HK-2 (cell line): Measurements from ENCODE around the gene ANKS3.

Experiments used
- DNase-seq: peaks from one replicate; pipeline ENCODE4 v3.0.0-alpha.2; 2018; ENCODE audit not compliant: unreplicated experiment

The ANKS3 gene

DNA sequence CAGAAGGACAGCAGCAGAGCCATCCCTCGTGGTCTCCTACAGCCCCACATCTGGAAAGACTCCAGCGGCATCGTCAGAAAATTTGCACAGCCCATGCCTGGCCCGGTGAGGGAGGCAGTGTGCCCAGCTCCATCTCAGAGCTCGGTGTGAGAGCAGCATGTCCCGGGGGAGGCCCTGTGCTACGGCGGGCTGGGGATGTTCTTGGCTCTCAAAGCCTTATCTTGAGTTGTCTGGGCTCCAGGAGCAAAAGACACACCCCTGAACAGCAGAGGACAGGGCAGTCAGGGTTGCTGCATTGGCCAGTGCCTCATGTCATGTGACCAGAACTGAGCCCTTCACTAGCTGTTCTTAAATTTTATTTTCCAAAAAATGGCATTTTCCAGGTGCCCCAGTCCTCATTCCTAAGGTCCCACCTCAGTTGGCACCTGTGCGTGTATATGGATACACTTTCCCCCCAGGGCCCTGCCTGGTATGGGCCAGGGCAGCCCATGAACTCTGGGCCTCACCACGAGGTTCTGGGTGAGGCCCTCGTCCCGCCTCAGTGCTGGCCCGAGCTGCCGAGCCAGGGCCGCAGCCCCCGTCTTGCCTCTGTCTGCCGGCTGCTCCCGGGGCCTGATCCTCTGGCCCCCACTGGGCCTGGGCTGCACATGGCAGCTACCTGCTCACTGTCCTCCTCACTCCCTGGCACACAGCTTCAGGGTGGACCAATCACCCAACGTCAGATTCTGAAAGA is 37.7 kb downstream of the ANKS3 start:
- no peak for DNase-seq

DNA sequence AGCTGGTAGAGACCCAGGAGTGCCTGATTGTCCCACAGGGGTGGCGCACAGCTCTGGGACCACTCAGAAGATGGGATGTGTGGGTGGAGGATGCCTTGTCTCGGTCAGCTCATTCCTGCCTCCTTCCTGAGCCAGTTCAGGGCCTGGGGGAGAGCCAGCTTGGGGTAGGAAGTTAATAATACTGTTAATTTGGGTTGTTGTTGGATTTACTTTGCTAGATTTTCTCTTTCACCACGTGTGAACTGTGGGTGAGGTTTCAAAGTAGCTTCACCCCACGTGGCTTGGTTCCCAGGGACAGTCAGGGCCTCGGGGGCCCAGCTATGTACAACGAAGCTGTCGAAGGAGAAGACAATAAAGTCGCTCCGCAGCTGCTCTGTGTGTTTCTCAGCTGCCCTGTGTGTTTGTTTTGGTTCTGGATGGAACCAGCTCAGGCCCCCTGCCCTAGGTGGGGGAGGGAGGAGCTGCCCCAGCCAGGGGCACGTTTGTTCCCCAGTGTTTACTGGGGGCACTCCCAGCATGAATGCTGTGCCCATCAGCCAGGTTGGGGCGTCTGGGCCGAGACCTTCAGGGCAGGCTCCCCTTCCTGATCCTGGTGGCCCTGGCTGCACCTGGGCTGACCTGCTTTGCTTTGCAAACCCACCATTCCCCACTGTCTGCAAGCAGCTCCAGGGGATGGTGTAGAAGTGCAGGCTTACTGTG is 38.4 kb downstream of the ANKS3 start:
- no peak for DNase-seq

DNA sequence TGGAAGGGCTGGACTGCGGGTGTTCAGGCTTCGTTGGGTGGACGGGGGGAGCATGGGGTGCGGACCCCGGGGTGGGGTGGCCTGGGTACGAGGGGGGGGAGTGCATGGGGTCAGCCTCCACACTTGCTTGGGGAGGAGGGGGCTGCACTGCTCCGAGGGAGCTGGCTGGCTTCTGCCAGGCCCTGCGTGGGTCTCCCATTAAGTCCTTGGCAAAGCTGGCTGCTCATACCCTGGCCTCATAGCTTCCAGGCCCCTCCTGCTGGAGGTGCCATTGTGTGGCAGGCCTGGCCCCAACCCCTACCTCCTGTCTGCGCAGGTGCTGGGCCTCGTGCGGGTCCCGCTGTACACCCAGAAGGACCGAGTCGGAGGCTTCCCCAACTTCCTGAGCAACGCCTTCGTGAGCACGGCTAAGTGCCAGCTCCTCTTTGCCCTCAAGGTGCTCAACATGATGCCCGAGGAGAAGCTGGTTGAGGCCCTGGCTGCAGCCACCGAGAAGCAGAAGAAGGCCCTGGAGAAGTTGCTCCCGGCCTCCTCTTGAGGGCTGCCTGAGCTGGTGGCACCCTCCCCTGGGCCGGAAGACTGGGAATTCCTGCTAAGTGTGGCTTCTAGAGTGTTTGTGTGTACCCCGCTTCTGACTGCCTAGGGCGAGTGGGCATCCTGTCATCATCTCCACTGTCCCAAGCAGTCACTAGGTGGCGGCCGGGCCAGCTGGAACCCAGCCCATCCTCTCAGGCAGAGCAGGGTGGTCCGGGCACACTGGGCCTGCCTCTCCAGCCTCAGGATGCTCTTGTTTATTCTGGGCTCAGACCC is 39.2 kb downstream of the ANKS3 start:
- no peak for DNase-seq

DNA sequence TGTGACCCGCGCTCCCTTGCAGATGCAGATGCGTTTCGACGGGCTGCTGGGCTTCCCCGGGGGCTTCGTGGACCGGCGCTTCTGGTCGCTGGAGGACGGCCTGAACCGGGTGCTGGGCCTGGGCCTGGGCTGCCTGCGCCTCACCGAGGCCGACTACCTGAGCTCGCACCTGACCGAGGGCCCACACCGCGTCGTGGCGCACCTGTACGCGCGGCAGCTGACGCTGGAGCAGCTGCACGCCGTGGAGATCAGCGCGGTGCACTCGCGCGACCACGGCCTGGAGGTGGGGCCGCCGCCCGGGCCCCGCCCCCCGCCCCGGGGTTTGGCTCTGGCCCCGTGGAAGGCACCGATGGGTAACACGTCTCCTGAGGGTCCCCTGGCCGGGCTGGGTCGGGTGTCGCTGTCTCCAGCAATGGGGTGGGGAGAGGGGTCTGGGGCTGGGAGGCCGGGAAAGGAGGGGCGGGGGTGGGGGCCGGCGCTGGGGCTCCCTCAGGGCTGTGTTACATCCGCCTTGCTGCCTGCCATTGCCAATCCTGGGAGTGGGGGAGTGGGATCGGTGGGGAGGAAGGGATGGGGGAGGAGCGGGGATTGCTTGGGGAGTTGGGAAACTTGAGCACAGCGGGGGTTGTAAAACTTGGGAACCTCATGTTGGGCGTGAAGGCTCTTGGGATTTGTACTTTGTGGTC is 40.0 kb downstream of the ANKS3 start:
- DNase-seq = no peak

DNA sequence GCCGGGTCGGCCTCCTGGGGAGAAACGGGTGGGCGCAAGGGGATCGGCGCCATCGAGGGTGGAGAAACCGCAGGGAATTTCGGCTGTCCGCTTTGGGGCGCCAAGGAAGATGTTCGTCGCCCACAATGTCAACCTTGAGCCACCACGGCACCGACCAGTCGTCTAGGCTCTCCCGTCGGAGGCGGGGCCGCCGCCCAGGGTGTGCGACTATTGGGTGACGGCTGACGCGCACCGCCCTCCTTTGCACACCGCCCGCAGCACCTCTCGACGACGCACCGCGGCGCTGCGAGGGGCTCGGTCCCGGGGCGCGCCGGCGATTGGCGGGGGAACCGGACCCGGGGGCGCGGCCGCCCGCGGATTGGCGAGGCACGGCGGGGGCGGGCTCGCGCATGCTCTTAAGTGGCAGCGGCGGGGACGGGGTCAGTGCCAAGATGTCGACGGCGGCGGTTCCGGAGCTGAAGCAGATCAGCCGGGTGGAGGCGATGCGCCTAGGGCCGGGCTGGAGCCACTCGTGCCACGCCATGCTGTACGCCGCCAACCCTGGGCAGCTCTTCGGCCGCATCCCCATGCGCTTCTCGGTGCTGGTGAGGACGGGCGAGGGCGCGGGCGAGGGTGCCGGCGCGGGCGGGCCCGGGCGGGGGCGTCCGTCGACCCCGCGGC is 40.6 kb downstream of the ANKS3 start, which contains the start of gene NUDT16L1:
Gene NUDT16L1 (plus strand): TSS at position 267 of the 660 bp plus-strand sequence. CDS start 165 bp downstream, at position 432.
- peak; percentile 90 for DNase-seq

DNA sequence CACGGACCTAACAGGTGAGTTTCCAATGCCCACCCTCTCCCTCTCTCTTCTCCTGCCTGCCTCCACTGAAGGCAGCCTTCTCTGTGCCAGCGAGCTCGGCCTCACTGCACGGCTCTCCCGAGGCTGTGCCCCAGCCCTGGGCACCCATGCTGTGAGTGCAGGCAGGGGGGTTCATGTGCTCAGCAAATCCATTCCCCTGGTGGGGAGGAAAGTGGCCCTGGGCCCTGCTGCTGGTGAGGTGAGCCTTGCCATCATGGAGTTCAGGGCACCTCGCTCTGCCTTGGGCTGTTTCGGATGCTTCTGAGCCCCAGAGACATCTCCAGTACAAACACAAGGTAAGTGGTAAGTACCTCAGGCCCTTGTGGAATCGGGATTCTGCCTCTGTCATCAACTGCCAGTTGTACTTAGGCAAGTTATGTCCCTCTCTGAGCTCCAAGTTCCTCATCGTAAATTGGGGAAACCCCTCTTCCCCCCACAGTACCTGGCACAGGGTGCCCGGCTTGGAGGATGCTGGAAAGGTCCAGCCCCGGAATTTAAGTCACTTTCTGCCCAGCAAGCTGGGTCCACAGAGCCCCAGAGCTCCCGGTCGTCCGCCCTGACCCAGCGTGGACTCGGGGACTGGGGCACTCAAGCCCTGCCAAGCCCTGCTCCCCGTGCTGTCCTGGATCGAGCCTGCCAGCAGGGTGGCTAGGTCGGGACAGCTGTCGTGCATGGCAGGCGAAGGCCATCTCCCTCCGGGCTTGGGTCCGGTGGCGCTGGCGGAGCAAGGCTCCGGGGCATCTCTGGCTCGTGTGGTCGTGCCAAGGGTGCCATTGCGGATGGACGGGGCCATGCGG is 41.4 kb downstream of the ANKS3 start:
- DNase-seq = no peak

DNA sequence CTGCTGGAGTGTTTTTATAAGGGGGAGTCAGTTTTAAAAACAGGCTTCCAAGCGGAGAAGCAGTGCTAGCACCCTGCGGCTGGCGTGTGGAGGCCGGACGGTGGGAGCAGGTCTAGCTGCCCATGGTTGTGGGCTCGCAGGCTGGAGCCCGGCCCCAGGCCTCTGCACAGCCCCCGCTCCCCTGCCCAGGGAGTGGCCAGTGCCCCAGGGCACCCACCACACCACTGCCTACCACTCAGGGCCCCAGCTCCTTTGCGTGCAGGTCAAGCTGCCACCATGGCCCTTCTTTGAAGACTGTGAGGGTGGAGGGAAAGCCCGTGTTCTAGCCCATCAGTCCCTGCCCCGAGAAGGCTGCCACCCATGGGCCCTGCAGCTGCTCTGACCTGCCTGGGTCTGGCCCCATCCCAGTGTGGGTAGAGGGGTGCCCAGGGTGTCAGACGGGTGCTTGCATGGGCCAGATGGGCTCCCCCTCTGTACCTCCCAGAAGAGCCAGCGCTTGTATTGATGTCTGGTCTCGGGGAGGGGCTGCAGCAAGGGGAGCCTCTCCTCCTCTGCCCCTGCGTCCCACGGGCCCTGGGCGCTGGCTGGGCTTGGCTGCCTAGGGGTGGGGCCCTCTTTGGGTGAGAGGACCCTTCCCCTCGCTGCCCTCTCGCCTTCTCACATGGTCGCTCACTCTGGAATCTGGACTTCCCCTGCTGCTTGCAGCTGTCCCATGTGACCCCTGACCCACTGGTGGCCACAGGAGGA is 42.2 kb downstream of the ANKS3 start:
- no peak for DNase-seq

DNA sequence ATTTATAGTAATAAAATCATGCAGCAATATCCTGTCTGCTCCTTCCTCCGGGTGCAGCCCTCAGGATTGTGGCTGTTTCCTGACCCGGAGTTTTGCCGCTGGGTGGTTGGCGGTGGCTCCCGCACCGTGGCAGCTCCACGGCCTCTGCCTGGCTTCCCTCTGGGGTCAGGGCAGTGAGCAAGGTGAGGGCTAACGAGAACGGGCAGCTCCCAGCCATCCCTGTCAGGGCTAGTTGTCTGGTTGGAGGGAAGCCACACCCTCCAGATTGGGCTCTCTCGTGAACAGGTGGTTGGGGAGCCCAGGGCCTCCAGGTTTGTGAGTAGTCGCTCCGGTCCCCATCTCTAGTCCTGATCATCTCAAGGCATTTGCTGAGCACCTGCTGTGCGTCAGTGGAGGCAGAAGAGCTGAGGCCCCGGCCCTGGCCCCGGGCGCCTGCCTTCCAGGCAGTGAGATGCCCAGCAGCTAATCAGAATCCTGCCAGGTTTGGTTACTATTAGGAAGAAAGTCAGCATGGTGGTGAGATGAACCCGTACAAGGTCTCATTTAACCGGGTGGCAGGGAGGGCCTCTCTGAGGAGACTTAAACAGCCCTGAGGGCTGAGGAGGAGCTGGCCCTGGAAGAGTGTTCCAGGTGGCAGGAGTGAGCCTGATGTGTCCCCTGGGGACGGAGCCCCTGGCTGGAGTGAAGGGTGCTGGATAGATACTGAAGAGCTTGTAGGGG is 43.0 kb downstream of the ANKS3 start:
- no peak for DNase-seq

DNA sequence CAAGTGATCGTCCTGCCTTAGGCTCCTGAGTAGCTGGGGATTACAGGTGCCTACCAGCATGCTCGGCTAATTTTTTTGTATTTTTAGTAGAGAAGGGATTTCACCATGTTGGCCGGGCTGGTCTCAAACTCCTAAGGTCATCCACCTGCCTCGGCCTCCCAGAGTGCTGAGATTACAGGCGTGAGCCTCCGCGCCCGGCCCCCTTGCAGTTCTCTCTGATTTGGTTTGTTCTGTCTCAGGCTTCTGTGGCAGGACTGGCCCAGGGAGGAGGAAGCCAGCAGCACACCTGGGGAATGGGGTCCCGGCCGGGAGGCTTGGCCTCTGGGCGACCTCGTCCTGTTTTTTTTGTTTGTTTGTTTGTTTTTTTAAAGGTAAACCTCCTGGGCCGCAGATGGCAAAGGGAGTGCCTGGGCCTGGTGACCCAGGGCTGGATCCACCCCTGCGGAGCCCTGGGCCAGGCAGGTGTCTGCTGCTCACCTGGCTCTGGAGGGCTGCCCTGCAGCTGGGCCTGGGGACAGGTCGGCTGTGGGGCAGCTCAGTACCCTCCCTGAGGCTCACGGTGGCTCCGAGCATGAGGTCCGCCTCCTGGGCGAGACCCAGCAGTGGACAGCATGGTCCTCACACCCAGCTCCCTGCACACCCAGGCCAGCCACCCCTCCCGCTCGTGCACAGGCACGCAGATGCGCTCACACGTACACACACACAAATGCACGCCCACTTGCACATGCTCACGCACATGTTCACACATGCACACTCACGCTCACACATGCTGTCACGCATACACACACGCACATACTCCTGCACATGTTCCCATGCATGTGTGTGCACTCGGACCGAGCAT is 44.0 kb downstream of the ANKS3 start:
- no peak for DNase-seq

DNA sequence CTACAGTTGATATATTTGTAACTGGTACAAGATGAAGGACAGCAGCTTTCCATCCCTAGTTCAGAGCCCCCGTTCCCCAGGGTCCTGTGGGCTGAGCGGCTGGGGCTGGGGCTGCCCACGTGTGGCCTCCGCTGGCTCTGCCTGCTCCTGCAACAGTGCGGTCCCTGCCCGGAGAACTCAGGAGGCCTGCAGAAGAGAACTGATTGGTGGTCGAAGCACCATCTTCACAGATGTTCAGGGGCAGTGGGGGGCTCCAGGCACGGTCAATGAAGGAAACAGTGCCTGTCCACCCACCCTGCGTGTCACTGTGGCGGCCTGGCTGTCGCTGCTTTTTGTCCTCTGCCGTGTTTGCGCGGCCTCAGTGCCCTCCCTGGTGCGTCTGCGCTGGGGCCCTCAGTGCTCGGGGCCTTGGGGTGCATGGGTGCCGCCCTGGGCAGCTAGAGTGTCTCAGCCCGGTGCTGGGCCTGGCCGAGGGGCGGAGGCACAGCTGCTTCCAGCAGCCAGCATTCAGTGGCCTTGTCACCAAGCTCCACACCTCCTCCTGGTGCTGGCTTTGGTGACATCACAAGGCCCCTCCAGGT is 44.9 kb downstream of the ANKS3 start:
- no peak for DNase-seq

DNA sequence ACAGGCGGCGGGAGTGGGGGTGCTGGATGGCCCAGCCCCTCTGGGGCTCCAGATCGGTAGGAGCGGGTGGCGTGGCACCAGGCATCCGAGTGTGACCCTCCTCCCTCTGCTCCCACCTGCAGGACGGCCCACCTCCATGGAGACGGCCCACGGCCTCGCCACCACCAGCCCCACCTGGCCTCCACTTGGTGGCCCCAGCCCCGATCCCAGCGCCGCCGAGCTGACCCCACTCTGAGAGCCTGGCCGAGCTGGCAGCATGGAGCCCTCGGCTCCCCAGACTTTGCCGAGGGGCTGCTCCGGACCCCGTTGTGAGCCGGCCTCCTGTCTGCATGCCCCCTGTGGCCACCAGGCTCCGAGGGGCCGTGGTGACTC is 45.4 kb downstream of the ANKS3 start:
- no peak for DNase-seq

DNA sequence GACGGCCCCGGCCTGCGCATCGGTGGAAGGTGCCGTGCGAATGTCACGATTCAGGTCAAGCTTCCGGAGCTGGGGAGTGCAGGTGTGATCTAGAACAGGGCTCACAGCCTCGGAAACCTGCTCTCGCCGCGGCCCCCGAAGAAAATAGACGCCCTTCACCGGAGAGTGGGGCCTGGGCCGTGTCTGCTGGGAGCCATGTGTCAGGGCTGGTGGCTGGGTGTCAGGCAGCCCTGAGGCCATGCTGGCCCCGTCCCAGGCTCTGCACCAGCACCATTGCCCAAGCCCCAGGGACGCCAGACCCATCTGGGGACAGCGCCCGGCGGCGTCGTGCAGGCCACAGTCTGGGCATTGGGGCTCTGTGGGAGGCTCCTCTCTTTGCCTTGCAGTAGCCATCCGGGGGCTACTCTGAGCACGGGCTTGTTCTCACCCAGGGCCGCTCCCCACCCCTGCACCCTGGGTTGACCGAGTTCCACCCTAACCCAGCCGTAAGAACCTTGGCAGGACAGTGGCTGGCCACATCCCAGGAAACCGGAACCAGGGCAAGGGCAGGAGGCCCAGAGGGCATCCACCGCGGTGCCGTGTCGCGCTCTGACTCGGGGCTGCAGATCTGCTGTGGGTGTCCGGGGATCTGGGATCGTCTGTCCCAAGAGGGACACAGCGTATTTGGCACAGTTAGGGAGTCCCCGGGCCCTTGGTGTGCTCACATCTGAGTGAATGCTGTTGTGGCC is 46.0 kb downstream of the ANKS3 start:
- DNase-seq = no peak

DNA sequence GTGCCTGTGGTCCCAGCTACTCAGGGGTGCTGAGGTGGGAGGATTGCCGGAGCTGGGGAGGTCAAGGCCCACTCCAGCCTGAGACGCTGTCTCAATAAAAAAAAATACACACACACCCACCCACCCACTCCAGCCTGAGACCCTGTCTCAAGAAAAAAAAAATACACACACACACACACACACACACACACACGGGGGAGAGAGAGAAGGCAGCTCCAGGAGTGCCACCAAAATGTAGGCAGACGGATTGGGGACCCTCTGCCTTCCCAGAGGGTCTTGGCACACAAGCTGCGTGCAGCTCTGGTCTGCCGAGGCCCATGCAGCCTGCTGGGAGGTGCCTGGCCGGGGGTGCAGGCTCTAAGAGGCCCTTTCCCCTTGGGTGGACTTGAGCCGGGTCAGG is 46.7 kb downstream of the ANKS3 start:
- DNase-seq = no peak

DNA sequence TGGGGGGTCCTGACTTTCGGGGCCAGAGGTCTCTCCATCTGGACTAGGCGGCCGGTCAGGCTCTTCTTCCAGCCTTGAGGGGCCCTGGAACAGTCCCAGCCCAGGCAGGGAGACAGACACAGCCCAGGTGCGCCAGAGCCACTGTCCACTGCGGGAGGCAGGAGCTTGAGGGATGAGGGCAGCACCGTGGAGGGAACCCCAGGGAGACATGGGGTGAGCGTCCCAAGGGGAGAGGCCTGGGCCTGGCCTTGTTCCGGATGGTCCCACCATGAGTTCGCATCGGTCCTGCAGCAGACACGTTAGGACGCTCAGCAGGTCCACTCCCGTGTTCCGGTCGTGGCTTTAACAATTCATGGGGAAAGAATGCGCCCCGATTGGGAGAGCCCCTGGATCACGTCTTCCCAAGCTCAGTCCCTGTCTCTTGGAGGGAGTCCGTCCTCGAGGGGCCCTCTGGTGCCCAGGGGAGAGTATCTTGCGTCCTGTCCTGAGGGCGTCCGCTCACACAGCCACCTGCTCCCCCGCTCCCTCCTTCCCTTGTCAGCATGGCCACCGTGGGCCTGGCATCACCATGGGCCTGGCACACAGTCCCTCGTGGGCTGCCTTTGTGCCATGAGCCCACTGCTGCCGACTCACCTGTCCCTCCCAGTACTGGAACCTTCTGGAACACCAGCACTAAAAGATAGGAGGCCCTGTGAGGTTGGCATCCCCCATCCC is 47.4 kb downstream of the ANKS3 start:
- no peak for DNase-seq

DNA sequence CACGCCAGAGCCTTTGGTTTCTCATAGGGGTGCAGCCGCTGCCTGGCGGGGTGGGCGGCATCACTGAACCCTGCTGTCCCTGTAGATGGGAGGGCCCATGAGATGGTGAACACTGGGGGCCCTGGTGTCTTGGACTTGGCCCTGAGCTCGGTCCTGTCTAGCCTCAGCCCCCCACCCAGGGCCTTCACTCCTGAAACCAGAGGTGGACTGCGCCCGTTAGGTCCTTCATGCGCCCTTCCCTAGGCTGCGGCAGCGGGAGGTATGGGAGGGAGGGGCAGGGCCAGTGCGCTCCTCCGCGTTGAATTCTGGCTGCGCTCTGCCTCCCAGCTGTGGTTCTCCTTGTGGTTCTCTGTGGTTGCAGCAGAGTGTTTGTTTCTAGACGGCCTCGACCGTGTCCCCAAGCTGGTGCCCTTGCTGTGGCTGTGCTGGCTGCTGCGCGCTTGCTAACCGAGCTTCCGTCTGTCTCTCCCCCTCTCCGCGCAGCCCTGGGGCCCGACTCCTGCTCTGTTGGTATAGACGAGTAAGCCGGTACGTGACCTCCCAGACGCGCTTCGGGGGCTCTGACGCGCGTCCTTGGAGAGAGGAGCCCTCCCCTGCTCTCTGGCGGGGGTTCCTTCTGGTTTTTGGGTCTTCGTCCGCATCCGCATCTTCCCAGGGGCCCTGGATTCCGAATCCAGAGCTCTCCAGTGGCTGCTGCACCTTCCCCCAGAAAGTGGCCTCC is 48.1 kb downstream of the ANKS3 start:
- DNase-seq = no peak

DNA sequence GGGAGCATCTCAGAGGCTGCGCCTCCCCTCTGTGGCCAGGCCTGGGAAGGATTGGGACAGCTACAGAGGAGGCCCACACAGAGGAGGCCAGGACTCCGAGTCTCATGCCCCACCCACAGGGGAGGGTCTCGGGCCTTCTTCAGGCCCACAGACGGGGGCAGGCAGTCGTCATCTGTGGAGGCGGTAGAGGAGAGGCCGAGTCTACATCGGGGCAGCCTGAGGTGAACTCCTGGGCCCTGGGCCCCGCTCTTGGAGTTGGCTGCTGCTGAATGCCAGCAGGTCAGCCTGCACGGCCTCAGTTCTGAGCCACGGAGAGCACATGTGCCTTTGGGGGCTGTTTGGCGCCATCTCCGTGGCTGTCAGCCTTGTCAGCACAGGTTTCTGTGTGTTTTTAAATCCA is 48.8 kb downstream of the ANKS3 start:
- DNase-seq = no peak
